Activated gamma-delta T cell treated with anti-CD3 and anti-CD28 coated beads, Interleukin-2, amount 50 U/mL, for 16 hours (primary cell): ENCODE results near the gene MSRB1.

ENCODE experiments used
- DNase-seq: peaks from one replicate; pipeline ENCODE4 v3.0.0-alpha.2; 2020; ENCODE audit warnings: low read depth

The MSRB1 gene, protein sequence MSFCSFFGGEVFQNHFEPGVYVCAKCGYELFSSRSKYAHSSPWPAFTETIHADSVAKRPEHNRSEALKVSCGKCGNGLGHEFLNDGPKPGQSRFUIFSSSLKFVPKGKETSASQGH

DNA sequence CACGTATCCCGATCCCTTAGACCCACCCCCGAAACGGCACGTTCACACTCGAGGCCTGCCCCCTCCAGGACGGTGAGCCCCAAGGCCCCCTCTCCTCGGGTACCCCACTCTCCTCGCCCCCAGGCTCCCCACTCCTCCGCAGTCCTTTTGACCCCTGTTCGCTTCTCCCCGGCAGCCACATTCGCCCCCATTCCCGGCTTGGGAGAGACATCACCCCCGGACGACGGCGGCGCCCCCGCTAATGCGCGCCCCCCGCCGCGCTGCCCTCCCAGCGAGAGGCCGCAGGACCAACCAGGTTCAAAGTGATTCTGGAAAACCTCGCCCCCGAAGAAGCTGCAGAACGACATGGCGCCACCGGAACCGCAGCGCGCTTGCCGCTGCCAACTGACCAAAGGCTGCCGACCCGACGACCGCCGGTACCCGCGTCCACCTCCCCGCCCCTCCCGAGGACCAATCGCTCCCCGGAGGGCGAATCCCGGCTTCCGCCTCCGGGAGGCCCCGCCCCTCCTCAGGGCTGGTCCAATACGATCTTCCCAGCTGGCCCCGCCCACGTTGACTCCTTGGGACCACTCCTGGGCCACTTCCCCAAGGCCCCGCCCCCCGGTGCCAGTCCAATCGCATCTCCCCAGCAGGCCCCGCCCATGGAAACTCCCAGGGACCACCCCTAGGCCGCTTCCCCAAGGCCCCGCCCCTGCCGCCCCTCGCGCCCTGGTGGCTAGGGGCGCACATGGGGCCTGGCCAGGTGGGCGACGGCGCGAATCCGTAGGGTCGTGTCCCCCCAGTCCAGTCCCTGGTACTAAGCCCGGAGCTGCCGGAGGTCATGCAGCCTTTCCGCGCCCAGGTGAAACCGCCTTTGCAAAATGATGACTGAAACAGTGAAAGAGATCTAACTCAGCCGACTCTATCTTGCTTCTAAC lies at the start of gene MSRB1:
Gene MSRB1, minus strand, starts transcription at position 390 of the 917 bp plus-strand sequence. Its CDS starts 43 bp downstream, at position 347.
- peak; percentile 99 for DNase-seq

DNA sequence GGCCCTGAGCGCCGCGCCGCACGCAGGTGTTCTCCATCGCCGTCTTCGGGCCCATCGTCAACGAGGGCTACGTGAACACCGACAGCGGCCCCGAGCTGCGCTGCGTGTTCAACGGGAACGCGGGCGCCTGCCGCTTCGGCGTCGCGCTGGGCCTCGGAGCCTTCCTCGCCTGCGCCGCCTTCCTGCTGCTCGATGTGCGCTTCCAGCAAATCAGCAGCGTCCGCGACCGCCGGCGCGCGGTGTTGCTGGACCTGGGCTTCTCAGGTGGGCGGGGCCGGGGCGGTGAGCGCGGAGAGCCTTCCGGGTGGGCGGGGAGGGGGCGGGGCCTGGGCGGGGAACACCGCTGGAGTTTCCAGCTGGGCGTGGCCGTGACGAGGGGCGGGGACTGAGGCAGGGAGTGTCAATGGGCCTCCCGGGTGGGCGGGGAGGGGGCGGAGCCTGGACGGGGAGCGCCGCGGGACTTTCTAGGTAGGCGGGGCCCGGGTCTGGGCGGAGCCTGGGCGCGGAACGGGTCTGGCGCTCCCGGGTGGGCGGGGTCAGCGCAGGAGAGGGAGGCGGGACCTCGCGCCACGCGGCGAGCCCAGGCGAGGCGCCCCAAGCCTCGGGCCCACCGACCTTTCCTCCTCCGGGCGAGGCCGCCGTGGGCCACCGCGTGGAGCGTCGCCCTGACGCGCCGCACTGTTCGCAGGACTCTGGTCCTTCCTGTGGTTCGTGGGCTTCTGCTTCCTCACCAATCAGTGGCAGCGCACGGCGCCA lies 49.1 kb upstream of the MSRB1 start:
- DNase-seq = peak; percentile 97

DNA sequence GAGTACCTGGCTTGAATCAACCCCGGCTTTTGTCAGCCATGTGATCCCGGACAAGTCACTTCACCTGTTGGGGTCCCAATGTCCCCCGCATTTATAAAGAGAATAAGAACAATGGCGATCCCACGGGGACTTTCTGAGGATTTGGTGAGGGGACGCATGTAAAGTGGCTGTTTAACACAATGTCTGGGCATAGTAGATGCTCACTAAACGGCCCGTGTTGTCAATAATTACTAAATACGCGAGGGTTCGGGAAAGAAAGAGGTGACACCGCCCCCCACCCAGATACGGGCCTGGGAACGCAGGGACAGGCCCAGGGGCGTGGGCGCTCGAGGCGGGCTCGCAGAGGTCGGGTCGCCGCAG lies 48.6 kb upstream of the MSRB1 start:
- no peak for DNase-seq

GRCh38 chr16:1991135-1991551 lies 48.1 kb upstream of the MSRB1 start:
- no peak for DNase-seq

- DNase-seq = no peak
These were observed 47.5 kb upstream of the MSRB1 start for GRCh38 chr16:1990351-1991134.

DNA sequence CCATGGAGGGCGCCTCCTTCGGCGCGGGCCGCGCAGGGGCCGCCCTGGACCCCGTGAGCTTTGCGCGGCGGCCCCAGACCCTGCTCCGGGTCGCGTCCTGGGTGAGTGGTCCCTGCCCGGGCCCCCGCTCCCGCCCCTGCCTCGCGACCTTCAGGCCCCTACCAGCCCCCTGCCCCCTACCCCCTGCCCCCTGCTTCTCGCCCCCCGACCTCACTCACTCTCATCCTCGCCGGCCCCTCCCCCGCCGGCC lies 47.0 kb upstream of the MSRB1 start:
- no peak for DNase-seq

GRCh38 chr16:1989209-1990100 lies 46.5 kb upstream of the MSRB1 start, which contains the start of gene SYNGR3:
Gene SYNGR3, plus strand, starts transcription at chr16:1989970. Its CDS starts 133 bp downstream, at chr16:1990103.
- no peak for DNase-seq

DNA sequence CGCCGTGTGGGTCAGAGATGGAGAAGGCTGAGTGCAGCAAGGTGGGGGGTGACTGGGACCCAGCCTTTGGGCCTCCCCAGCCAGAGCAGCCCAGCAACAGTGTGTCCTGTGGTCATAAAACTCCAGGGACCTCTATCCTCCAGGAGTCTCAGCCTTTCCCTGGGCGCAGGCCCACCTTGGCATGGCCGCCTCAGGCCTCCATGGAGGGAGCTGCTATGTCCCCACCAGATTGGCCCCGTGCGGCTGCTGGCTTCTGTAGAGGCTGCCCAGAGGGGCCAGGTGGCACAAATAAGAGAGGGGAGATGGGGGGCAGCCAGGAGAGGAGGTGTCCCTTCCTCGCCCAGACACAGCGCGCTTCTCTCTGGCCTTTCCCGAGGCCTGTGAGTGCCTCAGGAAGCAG lies 44.2 kb upstream of the MSRB1 start:
- DNase-seq = no peak

DNA sequence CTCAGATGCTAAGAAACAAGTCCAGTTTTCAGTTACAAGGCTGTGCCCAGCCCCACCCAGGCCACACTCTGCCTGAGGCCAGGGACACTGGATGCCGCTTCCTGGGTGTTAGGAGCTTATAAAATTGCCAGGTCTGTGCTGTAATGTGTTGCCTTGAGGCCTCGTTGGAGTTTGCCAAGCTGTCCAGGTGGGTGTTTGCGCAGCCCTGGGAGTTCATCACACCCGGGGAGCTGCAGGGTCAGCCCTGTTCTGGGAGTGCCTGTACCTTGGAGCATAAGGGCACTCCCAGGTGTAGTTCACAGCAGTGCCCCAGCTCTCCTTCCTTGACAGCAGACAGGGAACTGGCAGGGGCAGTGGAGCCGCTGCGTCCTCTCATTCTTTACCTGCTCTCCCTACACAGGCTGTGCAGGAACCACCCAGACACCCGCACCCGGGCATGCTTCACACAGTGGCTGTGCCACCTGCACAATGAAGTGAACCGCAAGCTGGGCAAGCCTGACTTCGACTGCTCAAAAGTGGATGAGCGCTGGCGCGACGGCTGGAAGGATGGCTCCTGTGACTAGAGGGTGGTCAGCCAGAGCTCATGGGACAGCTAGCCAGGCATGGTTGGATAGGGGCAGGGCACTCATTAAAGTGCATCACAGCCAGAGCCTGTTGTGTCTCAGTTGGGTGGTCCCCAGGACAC lies 42.6 kb upstream of the MSRB1 start:
- no peak for DNase-seq

DNA sequence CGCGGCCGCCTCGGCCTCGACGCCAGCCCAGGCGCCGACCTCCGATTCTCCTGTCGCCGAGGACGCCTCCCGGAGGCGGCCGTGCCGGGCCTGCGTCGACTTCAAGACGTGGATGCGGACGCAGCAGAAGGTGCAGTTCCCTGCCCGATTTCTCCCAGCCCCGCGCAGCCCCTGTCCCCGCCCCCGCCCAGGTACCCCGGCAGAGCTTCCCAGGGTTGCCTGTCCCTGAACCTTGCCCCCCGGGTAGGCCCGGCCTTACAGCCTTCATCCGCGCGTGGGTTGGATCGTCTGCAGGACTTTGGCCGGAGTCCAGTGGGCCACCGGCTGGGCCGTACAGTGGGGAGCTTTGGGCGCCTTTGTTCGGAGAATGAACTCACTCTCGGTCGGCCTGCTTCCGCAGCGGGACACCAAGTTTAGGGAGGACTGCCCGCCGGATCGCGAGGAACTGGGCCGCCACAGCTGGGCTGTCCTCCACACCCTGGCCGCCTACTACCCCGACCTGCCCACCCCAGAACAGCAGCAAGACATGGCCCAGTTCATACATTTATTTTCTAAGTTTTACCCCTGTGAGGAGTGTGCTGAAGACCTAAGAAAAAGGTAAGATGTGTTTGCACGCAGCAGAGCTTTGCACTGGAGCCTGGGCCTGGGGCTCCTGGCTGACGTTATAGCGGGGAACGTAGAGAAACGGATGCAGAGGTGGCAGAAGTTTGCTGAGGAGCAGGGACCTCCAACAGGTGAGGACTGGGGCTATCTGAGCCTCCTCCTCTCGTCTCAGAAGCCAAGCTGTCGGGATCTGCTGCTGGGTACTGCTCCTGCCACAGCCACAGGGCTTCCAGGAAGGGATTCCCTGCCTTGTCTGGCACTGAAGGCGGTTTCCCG lies 41.6 kb upstream of the MSRB1 start:
- DNase-seq = no peak

GRCh38 chr16:1983544-1984346 lies 40.7 kb upstream of the MSRB1 start, which contains the start of gene GFER:
Gene GFER, plus strand, starts transcription at chr16:1984193. Its CDS starts 26 bp downstream, at chr16:1984219.
- DNase-seq = no peak

GRCh38 chr16:1982991-1983543 lies 40.1 kb upstream of the MSRB1 start:
- DNase-seq = no peak

DNA sequence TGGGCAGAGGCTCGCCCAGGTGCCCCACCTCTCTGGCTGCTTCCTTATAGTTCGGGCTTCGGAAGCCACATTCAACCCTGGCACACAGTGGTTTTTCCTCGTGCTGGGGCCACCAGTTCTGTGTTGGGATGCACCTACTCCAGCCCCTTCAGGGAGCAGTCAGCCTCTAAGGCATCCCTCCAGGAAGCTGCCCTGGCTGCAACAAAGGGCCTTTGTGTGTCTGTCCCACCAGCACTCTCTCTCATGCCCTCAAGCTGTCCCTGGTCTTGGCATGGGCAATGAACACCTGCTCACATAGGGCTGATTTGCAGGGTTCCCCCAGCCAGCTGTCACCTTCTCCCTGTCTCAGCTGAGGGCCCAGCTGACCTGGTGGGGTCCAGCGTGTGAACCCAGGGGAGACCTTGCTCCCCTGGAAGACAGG lies 39.0 kb upstream of the MSRB1 start:
- DNase-seq = no peak

DNA sequence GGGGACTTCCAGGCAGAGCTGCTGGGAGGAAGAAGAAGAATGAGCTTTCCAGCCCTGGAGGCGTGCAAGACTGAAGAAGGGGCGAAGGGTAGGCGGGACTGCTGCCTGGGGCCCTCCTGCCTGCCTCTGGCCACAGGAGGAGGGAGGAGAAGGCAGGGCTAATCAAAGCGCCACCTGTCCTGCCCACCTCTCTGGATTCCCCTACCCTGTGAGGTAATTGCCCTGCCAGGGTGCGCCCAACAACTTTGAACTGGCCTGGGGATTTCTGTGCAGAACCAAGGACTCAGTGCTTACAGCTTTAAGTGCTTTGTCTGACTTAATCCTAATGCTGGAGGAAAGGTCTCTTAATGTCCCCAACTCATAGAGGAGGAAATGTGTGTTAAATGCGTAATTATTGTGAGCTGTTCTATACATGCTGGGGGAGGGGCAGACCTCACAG lies 38.4 kb upstream of the MSRB1 start, which contains the start of gene NOXO1:
Gene NOXO1, minus strand, starts transcription at position 72 of the 439 bp plus-strand sequence. CDS start 290 bp downstream, outside the sequence.
- no peak for DNase-seq

GRCh38 chr16:1980770-1981087 lies 37.7 kb upstream of the MSRB1 start:
- no peak for DNase-seq

DNA sequence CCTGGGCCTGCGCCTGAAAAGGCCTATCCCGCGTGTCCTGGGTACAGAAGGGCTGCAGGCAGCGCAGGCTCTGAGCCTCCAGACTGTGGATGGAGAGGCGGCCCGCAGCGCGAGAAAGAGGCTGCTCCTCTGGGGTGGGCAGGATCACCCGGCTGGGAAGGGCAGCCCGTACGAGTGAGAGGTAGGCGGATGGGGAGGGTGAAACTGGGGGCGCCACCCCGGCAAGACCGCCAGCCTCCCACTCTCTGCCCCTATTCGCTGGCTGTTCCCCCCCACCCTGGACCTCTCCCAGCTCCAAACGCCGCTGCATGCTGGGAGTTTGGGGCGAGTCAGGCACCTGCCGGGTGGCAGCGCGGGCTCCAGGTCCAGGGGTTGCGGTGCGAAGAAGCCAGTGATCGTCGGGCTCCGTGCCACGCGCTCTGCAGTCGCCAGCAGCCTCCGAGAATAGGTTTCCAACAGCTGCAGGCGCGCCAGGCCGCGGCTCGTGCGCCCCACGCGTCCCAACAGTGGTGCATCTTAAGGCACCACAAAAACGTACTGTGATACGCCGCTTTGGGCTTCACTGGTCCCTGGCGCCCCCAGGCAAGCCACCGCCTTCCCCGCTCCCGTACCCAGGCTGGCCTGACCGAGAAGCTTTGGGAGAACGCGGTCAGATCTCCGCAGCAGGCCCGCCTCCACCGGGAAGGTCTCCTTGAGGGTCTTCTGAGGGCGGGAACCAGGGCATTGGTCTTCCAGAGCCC lies 37.2 kb upstream of the MSRB1 start:
- DNase-seq = no peak

DNA sequence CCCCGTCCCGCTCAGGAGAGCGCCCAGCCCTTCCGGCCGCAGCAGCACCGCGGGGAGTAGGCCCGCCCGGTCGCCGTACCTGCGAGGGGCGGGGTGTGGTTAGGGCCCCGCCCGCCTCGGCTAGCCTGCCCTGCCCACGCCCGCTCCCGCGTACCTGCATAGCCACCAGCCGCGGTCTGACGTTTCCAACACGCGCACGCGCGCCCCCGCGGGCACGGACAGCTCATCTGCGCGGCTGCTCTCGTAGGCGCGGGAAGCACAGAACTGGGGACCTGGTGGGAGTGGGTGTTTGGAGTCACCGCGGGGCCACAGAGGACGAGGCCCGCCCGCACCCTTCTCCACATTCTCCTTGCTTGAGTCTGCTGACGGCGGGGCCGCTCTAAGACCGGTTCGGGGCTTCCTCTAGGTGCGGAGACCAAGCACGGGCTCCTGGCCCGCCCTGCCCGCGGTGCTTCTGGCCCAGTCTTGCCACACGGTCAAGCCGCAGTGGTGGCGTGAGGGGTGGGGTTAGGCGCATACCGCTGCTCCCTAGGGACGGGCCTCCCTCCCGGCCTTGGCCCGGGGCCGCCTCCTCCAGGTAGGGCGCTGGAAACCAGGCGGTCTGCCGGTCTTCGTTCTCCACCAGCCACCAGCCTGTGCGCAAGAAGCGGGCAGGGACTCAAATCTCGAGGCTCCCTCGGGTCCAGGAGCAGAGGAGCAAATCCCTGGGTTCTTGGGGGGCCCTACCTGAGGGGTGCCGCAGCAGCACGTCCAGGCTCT lies 36.5 kb upstream of the MSRB1 start:
- DNase-seq = no peak
